ENCODE data around the gene UBE3B.

The UBE3B gene

GRCh38 chr12:109567967-109568366 is 90.5 kb downstream of the UBE3B start:
- DNase-seq (ENCODE audit: extremely low read depth in 1 of 2, low read depth in 1 of 2), result no peak

DNA sequence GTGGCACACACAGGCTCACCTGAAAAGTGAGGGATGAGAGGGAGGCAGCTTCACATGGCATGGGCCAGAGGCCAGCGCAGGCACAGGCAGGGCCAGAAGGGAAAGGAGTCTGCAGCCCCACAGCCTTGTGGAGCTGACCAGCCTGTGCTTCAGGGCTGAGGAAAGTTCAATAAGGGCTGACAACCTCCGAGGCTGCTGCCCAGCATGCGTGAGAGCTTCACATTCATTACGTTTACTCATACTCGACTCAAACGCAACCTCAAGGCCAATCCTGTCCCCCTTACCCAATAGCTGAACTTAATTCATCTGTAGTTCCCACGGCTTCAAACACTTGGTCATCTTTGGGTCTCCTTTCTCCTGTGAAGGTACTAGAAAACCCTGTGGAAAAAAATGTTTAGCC is 91.1 kb downstream of the UBE3B start:
- DNase-seq (ENCODE audit: extremely low read depth in 1 of 2, low read depth in 1 of 2), result no peak

DNA sequence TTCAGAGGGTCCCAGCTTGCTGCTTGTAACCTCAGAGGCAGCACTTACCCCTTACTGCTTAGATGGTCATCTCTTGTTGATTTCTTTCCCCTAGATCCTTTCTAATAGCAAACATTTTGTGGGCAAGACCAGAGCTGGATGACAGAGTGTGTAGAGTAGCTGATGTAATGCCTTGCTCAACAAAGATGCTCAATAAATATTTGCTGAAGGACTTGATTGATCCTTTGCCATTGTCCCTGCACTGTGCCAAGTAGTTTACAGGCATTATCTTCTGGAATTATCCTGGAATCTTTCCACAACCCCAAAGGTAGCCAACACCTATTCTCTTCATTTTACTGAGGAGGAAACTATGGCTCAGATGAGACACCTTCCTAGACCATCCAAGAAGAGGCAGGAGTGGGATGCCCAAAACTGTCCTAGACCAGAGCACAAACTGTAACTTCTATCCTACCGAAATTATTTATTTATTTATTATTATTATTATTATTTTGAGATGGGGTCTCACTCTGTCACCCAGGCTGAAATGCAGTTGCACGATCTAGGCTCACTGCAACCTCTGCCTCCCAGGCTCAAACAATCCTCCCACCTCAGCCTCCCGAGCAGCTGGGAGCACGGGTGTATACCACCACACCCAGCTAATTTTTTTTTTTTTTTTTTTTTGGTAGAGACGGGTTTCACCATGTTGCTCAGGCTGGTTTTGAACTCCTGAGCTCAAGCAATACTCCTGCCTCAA is 94.5 kb downstream of the UBE3B start:
- DNase-seq (ENCODE audit: extremely low read depth in 1 of 2, low read depth in 1 of 2), result no peak

- DNase-seq (ENCODE audit: extremely low read depth in 1 of 2, low read depth in 1 of 2), result no peak
Observed at GRCh38 chr12:109572506-109572845, 95.0 kb downstream of the UBE3B start.

DNA sequence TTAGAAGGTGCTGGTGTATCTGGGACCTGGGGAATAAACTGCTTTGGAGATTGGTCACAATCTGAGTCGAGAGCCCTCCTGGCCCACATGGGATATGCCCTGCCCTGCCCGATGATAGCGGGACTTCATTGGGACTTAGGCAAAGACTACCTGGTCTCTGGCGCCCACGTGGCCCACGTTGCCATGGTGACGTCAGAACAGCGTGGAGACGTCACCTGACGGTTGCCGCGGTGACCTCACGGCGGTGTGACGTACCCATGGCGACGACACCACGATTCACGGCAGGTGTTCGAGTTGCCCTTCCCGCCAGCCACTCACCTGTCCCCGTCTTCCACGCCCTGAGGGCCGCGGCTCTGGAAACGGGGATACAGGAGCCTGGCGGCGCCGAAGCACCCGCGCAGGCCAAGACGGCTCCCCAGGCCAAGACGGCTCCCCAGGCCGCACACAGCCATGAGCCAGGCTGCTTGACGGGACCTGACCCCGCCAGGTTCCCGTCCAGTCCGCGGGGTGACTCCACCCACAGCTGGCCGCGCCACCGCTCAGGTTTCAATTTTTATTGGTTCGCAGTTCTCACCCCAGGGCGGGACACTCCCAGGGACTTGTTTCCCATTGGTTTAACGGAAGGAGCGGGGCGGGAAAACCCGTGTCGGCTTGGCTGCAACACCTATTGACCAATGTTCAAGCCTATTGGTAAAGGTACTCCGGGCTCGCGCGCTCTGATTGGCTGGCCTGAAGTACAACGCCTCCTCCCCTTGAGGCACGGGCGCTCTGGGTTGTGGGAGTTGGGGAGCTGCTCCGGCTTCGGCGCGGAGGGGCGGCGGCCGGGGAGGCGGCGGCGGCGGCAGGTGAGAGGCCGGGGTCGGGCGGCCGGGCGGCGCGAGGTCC is 95.8 kb downstream of the UBE3B start, which contains the start of the genes MMAB and MVK:
MMAB (minus strand) TSS at position 476 of the 885 bp plus-strand sequence; CDS start at position 452, 24 bp downstream.
MVK (plus strand) TSS at position 766 of the 885 bp plus-strand sequence. CDS start 1,029 bp downstream, outside the sequence.
- peak; percentile 93 to 98 for DNase-seq (ENCODE audit: extremely low read depth in 1 of 2, low read depth in 1 of 2)

DNA sequence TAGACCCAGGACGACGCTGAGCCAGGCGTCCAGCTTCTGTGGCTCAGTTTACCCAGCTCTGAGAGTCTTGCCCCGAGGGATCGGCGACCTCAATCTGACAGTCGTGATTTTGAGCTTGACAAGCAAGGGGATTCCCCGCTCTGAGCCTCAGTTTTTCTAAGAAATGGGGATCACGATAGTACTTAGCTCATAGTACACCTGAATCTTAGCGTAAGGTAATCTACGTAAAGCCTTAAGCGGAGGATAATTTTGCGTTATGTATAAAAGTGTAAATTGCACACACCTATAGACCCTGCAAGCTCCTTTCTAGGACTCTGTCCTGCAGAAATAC is 96.4 kb downstream of the UBE3B start:
- DNase-seq (ENCODE audit: extremely low read depth in 1 of 2, low read depth in 1 of 2), result no peak

- DNase-seq (ENCODE audit: extremely low read depth in 1 of 2, low read depth in 1 of 2), result no peak
Observed at GRCh38 chr12:109575683-109576082, 98.2 kb downstream of the UBE3B start.

GRCh38 chr12:109577311-109577710 is 99.9 kb downstream of the UBE3B start:
- DNase-seq (ENCODE audit: extremely low read depth in 1 of 2, low read depth in 1 of 2), result no peak

GRCh38 chr12:109578330-109578927 is 101.0 kb downstream of the UBE3B start:
- no peak for DNase-seq (ENCODE audit: extremely low read depth in 1 of 2, low read depth in 1 of 2)

DNA sequence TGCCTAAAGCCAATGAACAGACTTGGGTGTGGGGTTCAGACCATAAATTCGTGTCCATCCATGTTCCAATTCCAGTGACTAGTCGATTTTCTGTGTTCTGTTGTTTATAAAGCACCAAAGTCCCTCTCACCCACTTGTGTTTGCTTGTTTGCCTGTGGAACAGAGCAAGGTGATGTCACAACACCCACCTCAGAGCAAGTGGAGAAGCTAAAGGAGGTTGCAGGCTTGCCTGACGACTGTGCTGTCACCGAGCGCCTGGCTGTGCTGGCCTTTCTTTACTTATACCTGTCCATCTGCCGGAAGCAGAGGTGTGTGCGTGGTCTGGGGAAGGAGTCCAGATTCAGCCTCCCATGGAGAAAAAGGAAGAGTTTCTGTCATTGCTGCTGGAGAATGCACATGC is 102.2 kb downstream of the UBE3B start:
- no peak for DNase-seq (ENCODE audit: extremely low read depth in 1 of 2, low read depth in 1 of 2)

- DNase-seq (ENCODE audit: extremely low read depth in 1 of 2, low read depth in 1 of 2), result no peak
Observed at GRCh38 chr12:109580272-109580671, 102.8 kb downstream of the UBE3B start.

- no peak for DNase-seq (ENCODE audit: extremely low read depth in 1 of 2, low read depth in 1 of 2)
Observed at GRCh38 chr12:109580684-109581333, 103.4 kb downstream of the UBE3B start.

- no peak for DNase-seq (ENCODE audit: extremely low read depth in 1 of 2, low read depth in 1 of 2)
Observed at GRCh38 chr12:109581334-109581691, 103.9 kb downstream of the UBE3B start.

- DNase-seq (ENCODE audit: extremely low read depth in 1 of 2, low read depth in 1 of 2), result no peak
Observed at GRCh38 chr12:109581856-109582255, 104.4 kb downstream of the UBE3B start.

DNA sequence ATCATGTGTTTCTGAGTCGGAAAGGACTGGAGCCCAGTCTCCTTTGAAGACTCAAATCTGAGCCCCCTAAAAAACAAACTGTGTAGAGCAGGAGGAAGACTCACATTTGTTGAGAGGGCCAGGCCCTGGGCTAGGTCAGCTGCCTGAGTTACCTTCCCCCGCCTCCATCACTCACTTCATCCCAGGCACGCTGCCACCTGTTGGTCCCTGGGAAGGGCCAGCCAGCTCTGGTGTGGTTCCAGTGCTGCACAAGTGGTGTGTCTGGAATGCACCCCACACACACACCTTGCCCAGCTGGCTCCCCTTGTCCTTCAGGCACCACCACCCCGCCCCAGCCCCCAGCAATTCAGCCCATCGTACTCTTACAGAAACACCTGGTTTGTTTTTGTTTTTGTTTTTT is 105.2 kb downstream of the UBE3B start:
- DNase-seq (ENCODE audit: extremely low read depth in 1 of 2, low read depth in 1 of 2), result no peak

GRCh38 chr12:109583733-109584132 is 106.3 kb downstream of the UBE3B start:
- no peak for DNase-seq (ENCODE audit: extremely low read depth in 1 of 2, low read depth in 1 of 2)

All from activated CD8-positive, alpha-beta memory T cell treated with anti-CD3 and anti-CD28 coated beads for 1 hour (primary cell).